Colonic mucosa (tissue), 4 donors: Measurements from ENCODE around the gene CALHM1. TPM values are rescaled to one million over a fixed set of nuclear protein-coding genes. Genes with fewer than 3 reads are reported as not detected.
"Not testable (repeated sequence)": the region's sequence is repeated elsewhere in the genome, so short reads cannot be mapped to it uniquely, and the experiment has no call there.

Experiments used
- DNase-seq: peaks from one replicate; pipeline ENCODE4 v3.0.0-alpha.2; 2020
- H3K27ac ChIP-seq: fragments of 200-600 bp; one replicate; pipeline ENCODE4 v1.8.0; 2021
- H3K27me3 ChIP-seq: fragments of 200-600 bp; one replicate; pipeline ENCODE4 v1.8.0; 2021
- H3K36me3 ChIP-seq: fragments of 200-600 bp; one replicate; pipeline ENCODE4 v1.8.0; 2021
- H3K4me1 ChIP-seq: fragments of 200-600 bp; one replicate; pipeline ENCODE4 v1.8.0; 2021; ENCODE audit warnings: mild to moderate bottlenecking
- H3K4me3 ChIP-seq: fragments of 200-600 bp; one replicate; pipeline ENCODE4 v1.8.0; 2021
- H3K9ac ChIP-seq, 2 donors: one replicate each; pipeline ENCODE4 v1.7.0; 2013; ENCODE audit warnings: control low read depth in 2 of 2, low read depth in 2 of 2, low read length in 2 of 2
- H3K9me3 ChIP-seq: fragments of 200-600 bp; one replicate; pipeline ENCODE4 v1.8.0; 2021
- CTCF ChIP-seq: fragments of 200-600 bp; IDR thresholded peaks from one replicate; pipeline ENCODE4 v1.8.0; 2022; ENCODE audit warnings: antibody characterized with exemption, mild to moderate bottlenecking
- intact Hi-C: fragments of 100-400 bp; cut with DNase I; formaldehyde crosslinking; loops from one replicate; pipeline ENCODE4 v1.14.1; 2022
- total RNA-seq, 2 donors: library from RNA; stranded (reverse); fragmentation: NEBNext Ultra II Directional in 1 of 2; extraction: Animal tissue kit (Norgen Biotek cat#: 25700) in 1 of 2; gene quantifications; one replicate each; pipeline ENCODE4 v1.2.1, GENCODE V29; 2021
- donor health status: healthy.
- donor health status: DM: no; HTN: no; CAD: no.
- donor health status: DM: no; HTN: no; CAD: no.

Gene CALHM1
- total RNA-seq, 2 donors from 2014 or later, result not detected

- Histone ChIP-seq H3K4me1 (no peaks in the 10 kb centered on the region), H3K27ac (no peak overlapping the region), H3K9me3 (no peaks in the 10 kb centered on the region), H3K36me3 (peaks cover 37% of the 10 kb centered on the region), H3K4me3 (no peak overlapping the region), H3K9ac (no peak overlapping the region), H3K27me3 (no peaks in the 10 kb centered on the region)
- no peak for TF ChIP-seq CTCF
- DNase-seq, result no peak
- intact Hi-C loops, result loop anchor here (2.0 to 10.0 kb wide), 2 partner anchors 64 to 176 kb away; no protein-coding TSS in a partner anchor
Measured at GRCh38 chr10:103419101-103419500, 39.6 kb downstream of the CALHM1 start.

DNA sequence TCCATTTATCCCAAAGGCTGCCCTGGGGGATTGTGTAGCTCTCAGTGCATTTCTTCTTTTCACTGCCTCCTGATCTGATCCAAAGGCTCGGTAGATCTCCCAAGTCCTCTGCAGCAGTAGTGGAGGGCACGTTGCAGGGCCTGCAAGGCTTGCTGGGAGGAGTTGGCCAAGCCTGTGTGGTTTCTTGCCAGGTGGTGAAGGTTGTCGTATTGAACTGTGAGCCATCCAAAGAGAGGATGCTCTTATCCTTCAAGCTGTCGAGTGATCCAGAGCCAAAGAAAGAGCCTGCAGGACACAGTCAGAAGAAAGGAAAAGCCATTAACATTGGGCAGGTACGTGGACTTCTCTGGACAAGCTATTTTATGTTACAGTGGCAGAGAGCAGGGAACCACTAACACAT is 41.1 kb downstream of the CALHM1 start:
- intact Hi-C loops, result loop anchor here (10.0 kb wide), 1 partner anchor 177 kb away; no protein-coding TSS in a partner anchor
- no peak for TF ChIP-seq CTCF
- Histone ChIP-seq H3K27ac (no peak overlapping the region), H3K36me3 (peaks cover 45% of the 10 kb centered on the region), H3K4me3 (no peak overlapping the region), H3K4me1 (no peaks in the 10 kb centered on the region), H3K27me3 (no peaks in the 10 kb centered on the region), H3K9ac (no peak overlapping the region), H3K9me3 (no peaks in the 10 kb centered on the region)
- DNase-seq, result no peak

DNA sequence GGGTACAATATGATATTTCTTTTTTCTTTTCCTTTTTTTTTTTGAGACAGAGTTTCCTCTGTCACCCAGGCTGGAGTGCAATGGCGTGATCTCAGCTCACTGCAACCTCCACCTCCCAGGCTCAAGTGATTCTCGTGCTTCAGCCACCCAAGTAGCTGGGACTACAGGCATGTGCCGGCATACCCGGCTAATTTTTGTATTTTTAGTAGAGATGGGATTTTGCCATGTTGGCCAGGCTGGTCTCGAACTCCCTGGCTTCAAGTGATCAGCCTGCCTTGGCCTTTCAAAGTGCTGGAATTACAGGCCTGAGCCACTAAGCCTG is 41.6 kb downstream of the CALHM1 start:
- peak; percentile 10 for TF ChIP-seq CTCF

DNA sequence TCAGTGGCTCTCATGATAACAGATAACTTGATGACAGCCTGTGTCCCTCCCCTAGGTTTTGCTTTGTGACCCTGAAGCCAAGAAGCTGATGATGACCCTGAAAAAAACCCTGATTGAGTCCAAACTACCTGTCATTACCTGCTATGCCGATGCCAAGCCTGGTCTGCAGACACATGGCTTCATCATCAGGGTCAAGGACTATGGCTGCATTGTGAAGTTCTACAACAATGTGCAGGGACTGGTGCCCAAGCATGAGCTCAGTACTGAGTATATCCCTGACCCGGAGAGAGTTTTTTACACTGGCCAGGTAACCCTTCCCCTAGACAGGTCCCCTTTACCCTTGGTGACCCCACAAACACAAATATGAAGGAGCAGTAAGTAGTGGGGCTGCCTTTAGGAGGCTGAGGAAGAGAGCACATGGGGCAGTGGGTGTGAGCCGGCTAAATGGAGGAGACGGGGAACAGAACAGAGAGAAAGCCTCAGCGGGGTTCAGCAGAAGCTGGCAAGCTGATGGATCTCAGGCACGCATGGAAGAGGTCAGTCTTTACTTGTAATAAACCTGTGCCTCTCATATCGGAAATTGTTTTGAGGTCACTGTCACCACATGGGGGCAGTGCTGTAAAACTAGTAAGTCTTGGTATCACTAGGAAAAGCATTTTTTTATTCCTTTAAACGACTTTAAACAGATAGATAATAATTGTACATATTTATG is 42.1 kb downstream of the CALHM1 start:
- no peak overlapping the region for H3K9ac ChIP-seq
- H3K27me3 ChIP-seq, result no peaks in the 10 kb centered on the region
- intact Hi-C loops, result loop anchor here (10.0 kb wide), 1 partner anchor 178 kb away; no protein-coding TSS in a partner anchor
- DNase-seq, result peak; percentile 75
- no peaks in the 10 kb centered on the region for H3K9me3 ChIP-seq
- peaks cover 48% of the 10 kb centered on the region for H3K36me3 ChIP-seq
- no peak overlapping the region for H3K4me3 ChIP-seq
- no peaks in the 10 kb centered on the region for H3K4me1 ChIP-seq
- peak; percentile 66 for TF ChIP-seq CTCF
- H3K27ac ChIP-seq, result no peak overlapping the region

More for the DNA sequence above, 41.6 kb downstream of the CALHM1 start:
- H3K9ac ChIP-seq, H3K9me3 ChIP-seq, H3K4me1 ChIP-seq, H3K27ac ChIP-seq, H3K4me3 ChIP-seq, H3K27me3 ChIP-seq, DNase-seq: not testable (repeated sequence)
- peaks cover 48% of the 10 kb centered on the region for H3K36me3 ChIP-seq
- intact Hi-C loops, result loop anchor here (10.0 kb wide), 1 partner anchor 178 kb away; no protein-coding TSS in a partner anchor

- H3K9me3 ChIP-seq, result no peaks in the 10 kb centered on the region
- no peak overlapping the region for H3K4me3 ChIP-seq
- no peak for TF ChIP-seq CTCF
- DNase-seq, result no peak
- intact Hi-C loops, result loop anchor here (10.0 kb wide), 1 partner anchor 179 kb away; no protein-coding TSS in a partner anchor
- no peaks in the 10 kb centered on the region for H3K27me3 ChIP-seq
- no peak overlapping the region for H3K9ac ChIP-seq
- H3K27ac ChIP-seq, result no peak overlapping the region
- H3K36me3 ChIP-seq, result peaks cover 42% of the 10 kb centered on the region
- no peaks in the 10 kb centered on the region for H3K4me1 ChIP-seq
Measured at GRCh38 chr10:103415581-103415980, 43.1 kb downstream of the CALHM1 start.
